ENCODE measurements around the gene PPFIA4. TPM values are rescaled to one million over a fixed set of nuclear protein-coding genes. Genes with fewer than 3 reads are reported as not detected.

Gene PPFIA4
- total and polyA plus RNA-seq, 4 donors = 0.30 to 5.1 (median 0.95) TPM

DNA sequence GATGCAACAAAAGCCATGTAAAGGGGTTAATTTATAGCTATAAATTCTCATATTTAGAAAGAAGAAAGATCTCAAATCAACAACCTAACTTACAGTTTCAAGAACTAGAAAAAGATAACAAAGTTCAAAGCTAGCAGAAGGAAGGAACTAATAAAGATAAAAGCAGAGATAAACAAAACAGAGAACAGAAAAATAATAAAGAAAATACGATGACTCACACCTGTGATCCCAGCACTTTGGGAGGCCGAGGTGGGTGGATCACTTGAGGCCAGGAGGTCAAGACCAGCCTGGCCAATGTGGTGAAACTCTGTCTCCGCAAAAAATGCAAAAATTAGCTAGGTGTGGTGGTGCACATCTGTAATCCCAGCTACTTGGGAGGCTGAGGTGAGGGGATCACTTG is 31.5 kb upstream of the PPFIA4 start:
- no peaks in the 10 kb centered on the region for H3K36me3 ChIP-seq (ENCODE audit: control insufficient read depth in 4 of 4, insufficient read depth in 4 of 4, low read length in 4 of 4)
- H3K9ac ChIP-seq (ENCODE audit: insufficient read depth in 1 of 2, low read length in 2 of 2) = no peak overlapping the region
- H3K4me1 ChIP-seq (ENCODE audit: control insufficient read depth in 5 of 5, insufficient read depth in 5 of 5, low read length in 5 of 5) = no peaks in the 10 kb centered on the region
- DNase-seq (no peak), ATAC-seq (ENCODE audit: insufficient read depth, low FRiP score) (no peak)
- WGBS, 2 donors = 52 to 53% methylated on average over 3 of the region's 3 CpGs
- no peak overlapping the region for H3K4me3 ChIP-seq
- no peak for TF ChIP-seq CTCF (IDR thresholded peaks at IDR 0.05; ENCODE audit: control extremely low read depth, extremely low read depth)
- H3K9me3 ChIP-seq (ENCODE audit: control insufficient read depth in 4 of 4, insufficient read depth in 3 of 4, low read length in 3 of 4) = no peaks in the 10 kb centered on the region
- no peak overlapping the region for H3K27ac ChIP-seq (ENCODE audit: low read depth in 1 of 2, low read length in 1 of 2)
- peaks cover 0 to 22% (median 0%) of the 10 kb centered on the region in 3 donors for H3K27me3 ChIP-seq (ENCODE audit: control insufficient read depth in 3 of 3, insufficient read depth in 3 of 3, low read length in 2 of 3)

GRCh38 chr1:202998836-202999750 is 27.2 kb upstream of the PPFIA4 start:
- WGBS, 2 donors = 36 to 41% methylated on average over 14 of the region's 14 CpGs
- no peak for ATAC-seq (ENCODE audit: insufficient read depth, low FRiP score)
- Histone ChIP-seq H3K4me3 (no peak overlapping the region), H3K36me3 (ENCODE audit: control insufficient read depth in 4 of 4, insufficient read depth in 4 of 4, low read length in 4 of 4) (no peaks in the 10 kb centered on the region), H3K4me1 (ENCODE audit: control insufficient read depth in 5 of 5, insufficient read depth in 5 of 5, low read length in 5 of 5) (no peaks in the 10 kb centered on the region), H3K9me3 (ENCODE audit: control insufficient read depth in 4 of 4, insufficient read depth in 3 of 4, low read length in 3 of 4) (no peaks in the 10 kb centered on the region), H3K27ac (ENCODE audit: low read depth in 1 of 2, low read length in 1 of 2) (no peak overlapping the region), H3K9ac (ENCODE audit: insufficient read depth in 1 of 2, low read length in 2 of 2) (no peak overlapping the region), H3K27me3 (ENCODE audit: control insufficient read depth in 3 of 3, insufficient read depth in 3 of 3, low read length in 2 of 3) (peaks cover 0 to 17% (median 0%) of the 10 kb centered on the region in 3 donors)
- peak; percentile 76 for TF ChIP-seq CTCF (IDR thresholded peaks at IDR 0.05; ENCODE audit: control extremely low read depth, extremely low read depth)
- peak; percentile 43 to 66 (median 65) for DNase-seq

- TF ChIP-seq CTCF (IDR thresholded peaks at IDR 0.05; ENCODE audit: control extremely low read depth, extremely low read depth) = no peak
- H3K27ac ChIP-seq (ENCODE audit: low read depth in 1 of 2, low read length in 1 of 2) = no peak overlapping the region
- H3K9ac ChIP-seq (ENCODE audit: insufficient read depth in 1 of 2, low read length in 2 of 2) = no peak overlapping the region
- no peak for DNase-seq
- no peak for ATAC-seq (ENCODE audit: insufficient read depth, low FRiP score)
- H3K27me3 ChIP-seq (ENCODE audit: control insufficient read depth in 3 of 3, insufficient read depth in 3 of 3, low read length in 2 of 3) = peaks cover 0 to 13% (median 0%) of the 10 kb centered on the region in 3 donors
- WGBS, 2 donors = 84 to 92% methylated on average over 3 of the region's 3 CpGs
- H3K4me3 ChIP-seq = no peak overlapping the region
- H3K9me3 ChIP-seq (ENCODE audit: control insufficient read depth in 4 of 4, insufficient read depth in 3 of 4, low read length in 3 of 4) = no peaks in the 10 kb centered on the region
- H3K4me1 ChIP-seq (ENCODE audit: control insufficient read depth in 5 of 5, insufficient read depth in 5 of 5, low read length in 5 of 5) = no peaks in the 10 kb centered on the region
- no peaks in the 10 kb centered on the region for H3K36me3 ChIP-seq (ENCODE audit: control insufficient read depth in 4 of 4, insufficient read depth in 4 of 4, low read length in 4 of 4)
Measured at GRCh38 chr1:203000217-203000944, 25.9 kb upstream of the PPFIA4 start.
